HepG2 (cell line): ENCODE data around the gene TNFRSF25. TPM values are rescaled to one million over a fixed set of nuclear protein-coding genes. Genes with fewer than 3 reads are reported as not detected.

Source experiments
- ARNT ChIP-seq: fragments of 450-650 bp; IDR thresholded peaks from 2 replicates; pipeline ENCODE4 v1.6.1; 2017
- ERF ChIP-seq: IDR thresholded peaks from 2 replicates; pipeline ENCODE4 v1.6.1; 2018; ENCODE audit warnings: missing biosample characterization, missing genetic modification reagents
- ETS1 ChIP-seq: sonication (generic); formaldehyde crosslinking; IDR thresholded peaks from 2 replicates; pipeline ENCODE4 v1.4.0; 2020; ENCODE audit warnings: missing genetic modification reagents
- FOXM1 ChIP-seq: sonication (generic); formaldehyde crosslinking; IDR thresholded peaks from 2 replicates; pipeline ENCODE4 v1.5.0; 2020; ENCODE audit warnings: missing genetic modification reagents
- HMGXB4 ChIP-seq, 2 experiments: sonication (generic) in 1 of 2; formaldehyde crosslinking in 1 of 2; IDR thresholded peaks; 2 replicates each; pipeline versions ENCODE4 v1.4.0 to v1.6.1; 2018 to 2020; ENCODE audit warnings: missing genetic modification reagents in 2 of 2, borderline replicate concordance in 1 of 2, low read depth in 1 of 2, mild to moderate bottlenecking in 1 of 2, missing biosample characterization in 1 of 2
- JUN ChIP-seq: sonication (generic); formaldehyde crosslinking; IDR thresholded peaks from 2 replicates; pipeline ENCODE4 v1.4.0; 2020; ENCODE audit warnings: mild to moderate bottlenecking, missing genetic modification reagents
- NKX3-1 ChIP-seq: sonication (generic); formaldehyde crosslinking; IDR thresholded peaks from 2 replicates; pipeline ENCODE4 v1.5.0; 2020; ENCODE audit warnings: missing genetic modification reagents
- POGK ChIP-seq: sonication (generic); formaldehyde crosslinking; conservative IDR thresholded peaks from 2 replicates; pipeline ENCODE4 v1.8.0; 2022; ENCODE audit warnings: mild to moderate bottlenecking, moderate library complexity, missing genetic modification reagents
- PTBP1 ChIP-seq: fragments of 200-400 bp; formaldehyde crosslinking; IDR thresholded peaks from 2 replicates; pipeline ENCODE4 v1.6.1; 2018; ENCODE audit warnings: low read length, low read depth; ENCODE audit not compliant: poor library complexity, severe bottlenecking
- RAD21 ChIP-seq: fragments of 450-650 bp; formaldehyde crosslinking; IDR thresholded peaks from 2 replicates; pipeline ENCODE4 v1.5.0; 2020; ENCODE audit warnings: mild to moderate bottlenecking
- SIX1 ChIP-seq: sonication (generic); formaldehyde crosslinking; IDR thresholded peaks from 2 replicates; pipeline ENCODE4 v1.4.0; 2020; ENCODE audit warnings: missing genetic modification reagents, borderline replicate concordance
- SOX6 ChIP-seq, 2 experiments: fragments of 450-650 bp in 1 of 2; sonication (generic) in 1 of 2; formaldehyde crosslinking in 1 of 2; IDR thresholded peaks; 2 replicates each; pipeline versions ENCODE4 v1.4.0 to v1.6.1; 2017 to 2020; ENCODE audit warnings: antibody characterized with exemption in 1 of 2, mild to moderate bottlenecking in 1 of 2, missing genetic modification reagents in 1 of 2
- SP4 ChIP-seq: sonication (generic); formaldehyde crosslinking; IDR thresholded peaks from 2 replicates; pipeline ENCODE4 v1.8.1; 2023; ENCODE audit warnings: mild to moderate bottlenecking, missing genetic modification reagents
- TGIF2 ChIP-seq: IDR thresholded peaks from 2 replicates; pipeline ENCODE4 v1.6.1; 2016; ENCODE audit warnings: control low read depth, missing compliant biosample characterization
- ZGPAT ChIP-seq: IDR thresholded peaks from 2 replicates; pipeline ENCODE4 v1.6.1; 2016; ENCODE audit warnings: mild to moderate bottlenecking
- ZNF232 ChIP-seq: sonication (generic); formaldehyde crosslinking; IDR thresholded peaks from 2 replicates; pipeline ENCODE4 v1.4.0; 2020; ENCODE audit warnings: missing genetic modification reagents, borderline replicate concordance
- ZNF256 ChIP-seq: sonication (generic); formaldehyde crosslinking; conservative IDR thresholded peaks from 2 replicates; pipeline ENCODE4 v1.4.0; 2020; ENCODE audit warnings: missing genetic modification reagents
- ZNF567 ChIP-seq: sonication (generic); formaldehyde crosslinking; IDR thresholded peaks from 2 replicates; pipeline ENCODE4 v1.8.1; 2023; ENCODE audit warnings: mild to moderate bottlenecking, missing genetic modification reagents, borderline replicate concordance
- ZNF766 ChIP-seq: sonication (generic); formaldehyde crosslinking; IDR thresholded peaks from 2 replicates; pipeline ENCODE4 v1.5.0; 2020; ENCODE audit warnings: missing genetic modification reagents, borderline replicate concordance
- polyA plus RNA-seq, 8 experiments: library from polyadenylated mRNA; depleted of rRNA in 3 of 8; stranded (reverse) in 7 of 8; unstranded in 1 of 8; fragments of >200 nt; fragmentation: Illumina TruSeq in 4 of 8; extraction: Trizol in 4 of 8; gene quantifications; 2 replicates each; pipeline versions ENCODE4 v1.2.1 to v1.2.3, GENCODE V29; 2011 to 2016; ENCODE audit warnings: low read depth in 4 of 8, missing spikeins in 1 of 8, mixed read lengths in 1 of 8; ENCODE audit not compliant: insufficient read depth in 1 of 8
- total RNA-seq, 5 experiments: library from RNA; depleted of rRNA; stranded (reverse); fragments of >200 nt; fragmentation: Illumina TruSeq; extraction: Trizol; gene quantifications; 2 replicates each; pipeline ENCODE4 v1.2.3, GENCODE V29; 2016; ENCODE audit warnings: low read depth in 1 of 5

Gene TNFRSF25
- total and polyA plus RNA-seq, 2 of the 13 experiments (the other 11 are each of a cell fraction or from before 2014, with no cell fraction given), result 1.4 to 1.5 TPM

GRCh38 chr1:6512245-6512907, 46.4 kb upstream of the TNFRSF25 start (continued):
- TF ChIP-seq ETS1 (no peak), JUN (CRISPR knock-in tag) (no peak), SIX1 (CRISPR knock-in tag) (no peak), ERF (no peak), HMGXB4 (CRISPR knock-in tag; IDR thresholded peaks at IDR 0.05; ENCODE audit: borderline replicate concordance in 1 of 2, low read depth in 1 of 2) (no peak), ZNF766 (CRISPR knock-in tag) (no peak), FOXM1 (CRISPR knock-in tag) (no peak), SP4 (no peak), ZNF567 (CRISPR knock-in tag) (no peak), SOX6 (IDR thresholded peaks at IDR 0.05) (no peak), SOX6 (CRISPR knock-in tag; IDR thresholded peaks at IDR 0.05) (no peak), PTBP1 (no peak), ZGPAT (CRISPR knock-in tag) (0 out of 2 replicates have a peak, but pooled peaks have one; percentile 12), NKX3-1 (no peak), ZNF256 (no peak), POGK (CRISPR knock-in tag) (no peak; the same call in 1 of the 2 replicates), RAD21 (CRISPR knock-in tag) (no peak), ARNT (no peak), ZNF232 (CRISPR knock-in tag) (no peak), TGIF2 (CRISPR knock-in tag) (no peak)
